Pancreas (tissue), 10 donors: ENCODE data around the gene NECAB3. TPM values are rescaled to one million over a fixed set of nuclear protein-coding genes. Genes with fewer than 3 reads are reported as not detected.

Experiments used
- ATAC-seq, 4 donors: fragments of 200-7000 bp; cut with Tn5 transposase; one replicate each; pipeline versions ENCODE4 v1.8.0 to v1.9.1; 2020; ENCODE audit warnings: mild to moderate bottlenecking in 4 of 4, moderate library complexity in 4 of 4
- DNase-seq, 6 donors: peaks; one replicate each; pipeline ENCODE4 v3.0.0-alpha.2; 2020
- FAIRE-seq: peaks from 2 replicates; lab custom pipeline; 2012; peaks lifted over from hg19 to GRCh38; lab: Jason Lieb, UNC
- H3K27ac ChIP-seq, 4 donors: fragments of 200-600 bp; sonication (generic); 1 replicate in 3 of 4; 2 replicates in 1 of 4; pipeline versions ENCODE4 v1.5.0 to v1.8.0; 2020
- H3K27me3 ChIP-seq, 4 donors: fragments of 200-600 bp; one replicate each; pipeline ENCODE4 v1.8.0; 2021
- H3K36me3 ChIP-seq, 3 donors: fragments of 200-600 bp; sonication (generic) in 1 of 3; one replicate each; pipeline versions ENCODE4 v1.5.0 to v1.8.0; 2020 to 2021
- H3K4me1 ChIP-seq, 3 donors: fragments of 200-600 bp; one replicate each; pipeline ENCODE4 v1.8.0; 2021
- H3K4me3 ChIP-seq, 4 donors: fragments of 200-600 bp; sonication (generic) in 2 of 4; one replicate each; pipeline versions ENCODE4 v1.5.0 to v1.8.0; 2020 to 2021
- H3K9me3 ChIP-seq, 4 donors: fragments of 200-600 bp; one replicate each; pipeline ENCODE4 v1.8.0; 2021
- WGBS, 2 donors: extraction: QIAGEN DNeasy Blood & Tissue Kit; methylation state at CpG; one replicate each; pipeline ENCODE4 v1.1.7; 2013; 5-methylcytosine and 5-hydroxymethylcytosine counted together
- intact Hi-C, 3 donors: fragments of 100-400 bp; cut with DNase I; formaldehyde crosslinking; loops; one replicate each; pipeline versions ENCODE4 v1.11.1 to v1.14.2; 2022
- polyA plus RNA-seq, 2 donors: library from polyadenylated mRNA; stranded (reverse); fragments of 200-250 nt; gene quantifications; one replicate each; pipeline ENCODE4 v1.2.3, GENCODE V29; 2013
- total RNA-seq, 6 donors: library from RNA; stranded (reverse); fragmentation: NEBNext Ultra II Directional in 4 of 6; extraction: Animal tissue kit (Norgen Biotek cat#: 25700) in 4 of 6; gene quantifications; one replicate each; pipeline versions ENCODE4 v1.2.1 to v1.2.4, GENCODE V29; 2021 to 2023
- TF ChIP-seq, protein P1 (sequence below), 4 donors: fragments of 200-600 bp; sonication (generic) in 3 of 4; IDR thresholded peaks; one replicate each; pipeline versions ENCODE4 v1.5.0 to v1.8.0; 2021; ENCODE audit warnings: antibody characterized with exemption in 4 of 4
- donor health status: healthy with polysubstance abuse.
- donor health status: DM: no; HTN: no; CAD: no; lungs with moderate emphysema.
- donor health status: DM: no; HTN: no; CAD: no.
- donor health status: control.
- donor health status: control.
- donor health status: Bipolar disorder and iron deficiency.
- donor health status: DM: yes; HTN: yes; CAD: no.
- donor health status: DM: no; HTN: no; CAD: no.
- donor health status: DM: no; HTN: no; CAD: no.
- donor health status: DM: yes; HTN: yes; CAD: no.

Gene NECAB3
- total and polyA plus RNA-seq, 8 donors = 15.8 to 40.0 (median 19.5) TPM

DNA sequence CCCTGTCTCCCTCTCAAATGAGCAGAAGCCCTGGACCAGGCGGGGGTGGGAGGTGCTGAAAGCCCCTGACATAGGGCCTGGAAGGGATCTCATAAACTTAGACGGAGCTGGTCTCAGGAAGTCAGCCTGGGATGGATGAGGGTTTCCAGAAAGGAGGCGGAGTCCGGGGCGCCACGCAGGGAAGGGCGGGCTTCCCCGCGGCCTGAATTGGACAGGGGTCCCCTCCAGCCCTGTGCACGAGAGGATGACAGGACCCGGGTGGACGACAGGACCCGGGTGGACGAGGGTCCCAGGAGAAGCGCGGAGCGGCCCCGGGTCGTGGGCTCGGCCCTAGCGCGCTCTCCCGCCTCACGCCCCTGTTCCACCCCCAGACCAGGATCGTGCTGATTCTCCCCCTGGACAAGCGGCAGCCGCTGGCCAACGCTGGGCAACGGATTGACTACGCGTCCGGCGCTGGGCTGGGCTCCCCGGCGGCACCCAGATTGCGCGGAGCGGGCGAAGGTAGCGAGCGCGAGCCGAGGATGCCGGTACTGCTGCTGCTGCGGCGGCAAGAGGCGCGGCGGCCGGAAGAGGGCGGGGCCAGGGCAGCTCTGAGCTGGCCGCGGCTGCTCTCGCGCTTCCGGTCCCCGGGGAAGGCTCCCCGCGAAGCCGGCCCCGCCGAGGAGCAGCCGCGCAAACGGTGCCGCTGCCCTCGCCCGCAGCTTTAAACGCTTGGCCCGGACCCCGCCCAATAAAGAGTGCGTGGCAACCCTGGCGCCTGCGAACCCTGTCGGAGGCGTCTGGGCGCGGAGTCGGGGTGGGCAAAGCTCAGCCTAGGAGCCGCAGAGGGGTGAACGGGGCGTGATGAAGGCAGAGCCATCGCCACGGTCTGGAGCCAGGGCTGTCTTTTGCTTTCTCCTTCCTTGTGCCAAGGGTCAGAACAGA, 10.8 kb downstream of the NECAB3 start:
- H3K27me3 ChIP-seq = no peaks in the 10 kb centered on the region
- H3K9me3 ChIP-seq = no peaks in the 10 kb centered on the region
- TF ChIP-seq, protein P1, sequence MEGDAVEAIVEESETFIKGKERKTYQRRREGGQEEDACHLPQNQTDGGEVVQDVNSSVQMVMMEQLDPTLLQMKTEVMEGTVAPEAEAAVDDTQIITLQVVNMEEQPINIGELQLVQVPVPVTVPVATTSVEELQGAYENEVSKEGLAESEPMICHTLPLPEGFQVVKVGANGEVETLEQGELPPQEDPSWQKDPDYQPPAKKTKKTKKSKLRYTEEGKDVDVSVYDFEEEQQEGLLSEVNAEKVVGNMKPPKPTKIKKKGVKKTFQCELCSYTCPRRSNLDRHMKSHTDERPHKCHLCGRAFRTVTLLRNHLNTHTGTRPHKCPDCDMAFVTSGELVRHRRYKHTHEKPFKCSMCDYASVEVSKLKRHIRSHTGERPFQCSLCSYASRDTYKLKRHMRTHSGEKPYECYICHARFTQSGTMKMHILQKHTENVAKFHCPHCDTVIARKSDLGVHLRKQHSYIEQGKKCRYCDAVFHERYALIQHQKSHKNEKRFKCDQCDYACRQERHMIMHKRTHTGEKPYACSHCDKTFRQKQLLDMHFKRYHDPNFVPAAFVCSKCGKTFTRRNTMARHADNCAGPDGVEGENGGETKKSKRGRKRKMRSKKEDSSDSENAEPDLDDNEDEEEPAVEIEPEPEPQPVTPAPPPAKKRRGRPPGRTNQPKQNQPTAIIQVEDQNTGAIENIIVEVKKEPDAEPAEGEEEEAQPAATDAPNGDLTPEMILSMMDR (IDR thresholded peaks at IDR 0.05) = no peak
- H3K36me3 ChIP-seq = no peaks in the 10 kb centered on the region
- no peak for FAIRE-seq
- H3K4me1 ChIP-seq = peaks cover 0 to 17% (median 7%) of the 10 kb centered on the region in 3 donors
- intact Hi-C loops = loop anchor here in 1 of 3 donors (5.0 kb wide), 1 partner anchor 201 kb away; no protein-coding TSS in a partner anchor
- peak overlapping the region; percentile 72 to 89 (median 75) for H3K4me3 ChIP-seq
- DNase-seq = peak; percentile 80 to 93 (median 86)
- WGBS, 2 donors = 1% methylated on average over 70 to 84 of the region's 84 CpGs
- peak; percentile 51 to 73 (median 64) for ATAC-seq
- H3K27ac ChIP-seq = peak overlapping the region; percentile 72 to 87 (median 84)

DNA sequence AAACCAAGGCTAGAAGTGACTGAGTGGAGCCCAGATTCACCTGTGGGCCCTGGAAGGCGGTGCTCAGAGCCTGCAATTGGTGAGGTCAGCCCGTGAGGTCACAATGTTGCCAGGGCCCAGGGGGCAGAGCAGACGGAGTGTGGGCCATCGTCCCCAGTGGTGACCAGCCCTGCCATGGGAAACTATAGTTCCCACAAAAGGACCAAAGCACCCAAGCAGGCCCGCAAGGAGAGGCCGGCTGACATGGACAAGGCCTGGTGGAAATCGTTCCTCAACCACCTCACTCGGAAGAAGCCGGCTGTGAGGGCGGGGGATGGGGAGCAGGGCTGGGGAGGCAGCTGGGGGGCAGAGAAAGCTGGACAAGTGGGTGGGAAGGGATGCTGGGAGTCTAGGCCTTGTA, 12.1 kb downstream of the NECAB3 start, which contains the start of gene C20orf144:
Gene C20orf144, plus strand, starts transcription at position 156 of the 400 bp plus-strand sequence. Its CDS starts 19 bp downstream, at position 175.
- Histone ChIP-seq H3K4me3 (peak within 1 kb of the TSS; percentile 72 to 89 (median 75)), H3K27me3 (no peaks in the 10 kb centered on the region), H3K4me1 (peaks cover 0 to 17% (median 7%) of the 10 kb centered on the region in 3 donors), H3K36me3 (peaks cover 0 to 6% (median 0%) of the 10 kb centered on the region in 3 donors), H3K9me3 (no peaks in the 10 kb centered on the region), H3K27ac (peak within 1 kb of the TSS in 3 of 4 donors; percentile 83 to 87 (median 85))
- intact Hi-C loops = loop anchor here in 1 of 3 donors (5.0 kb wide), 1 partner anchor 200 kb away; no protein-coding TSS in a partner anchor
- TF ChIP-seq, protein P1 (IDR thresholded peaks at IDR 0.05) = no peak
- ATAC-seq (no peak), DNase-seq (peak in 4 of 6 donors; percentile 9 to 69 (median 36)), FAIRE-seq (no peak)
- WGBS, 2 donors = 91 to 92% methylated on average over 10 of the region's 10 CpGs

DNA sequence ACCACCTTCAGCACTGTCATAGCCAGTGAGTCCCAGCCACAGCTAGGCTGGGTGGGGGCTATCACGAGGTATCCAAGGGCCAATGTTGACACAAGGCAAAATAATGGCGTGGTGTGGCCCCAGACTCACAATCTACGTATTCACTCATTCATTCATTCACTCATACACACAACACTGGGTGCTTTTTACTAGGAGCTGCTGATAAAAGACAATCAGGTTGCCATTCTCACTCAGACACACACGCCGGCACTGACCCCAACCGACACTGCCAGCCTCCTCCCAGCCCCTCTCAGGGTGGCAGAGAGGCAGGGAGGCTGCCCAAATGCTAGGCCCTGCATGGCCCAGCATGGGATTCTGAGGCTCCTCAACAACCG, 13.6 kb downstream of the NECAB3 start:
- no peak overlapping the region for H3K27ac ChIP-seq

DNA sequence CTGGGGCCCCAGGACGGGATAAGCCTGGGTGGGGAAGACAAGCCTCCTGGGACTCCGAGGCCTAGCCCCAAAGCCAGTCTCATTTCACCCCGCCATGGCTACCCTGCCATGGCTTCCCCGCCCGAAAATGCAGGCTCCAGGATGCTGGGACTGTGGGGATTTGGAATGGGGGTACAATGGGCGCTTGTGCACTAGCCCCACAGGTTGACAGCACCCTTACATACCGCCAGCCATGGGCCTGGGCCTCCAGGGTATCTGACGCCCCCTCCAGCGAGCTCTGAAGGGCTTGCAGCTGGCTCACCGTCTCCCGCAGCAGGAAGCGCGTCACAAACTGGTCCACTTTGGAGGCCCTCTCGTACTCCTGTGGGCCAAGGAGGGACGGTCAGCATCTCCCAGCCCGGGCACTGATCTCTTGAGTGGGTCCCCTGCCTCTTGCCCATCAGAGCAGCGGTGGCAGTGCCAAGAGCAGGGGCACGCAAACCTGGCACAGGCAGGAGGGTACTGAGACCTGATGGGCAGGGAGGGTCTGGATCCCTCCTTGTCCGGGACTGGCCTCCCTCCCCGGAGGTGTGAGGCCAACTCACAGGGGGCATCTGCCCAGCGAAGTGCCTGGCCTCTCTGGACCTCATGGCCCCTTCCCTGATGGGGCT, 14.1 kb downstream of the NECAB3 start:
- FAIRE-seq (no peak), ATAC-seq (no peak), DNase-seq (peak in 1 of 6 donors; percentile 70)
- TF ChIP-seq, protein P1 (IDR thresholded peaks at IDR 0.05) = no peak
- Histone ChIP-seq H3K4me3 (no peak overlapping the region), H3K27me3 (no peaks in the 10 kb centered on the region), H3K4me1 (peaks cover 2 to 10% (median 3%) of the 10 kb centered on the region in 3 donors), H3K9me3 (no peaks in the 10 kb centered on the region), H3K27ac (no peak overlapping the region), H3K36me3 (peaks cover 0 to 7% (median 0%) of the 10 kb centered on the region in 3 donors)
- intact Hi-C loops = loop anchor here in 1 of 3 donors (5.0 kb wide), 1 partner anchor 198 kb away; no protein-coding TSS in a partner anchor
- WGBS, 2 donors = 93 to 96% methylated on average over 21 of the region's 21 CpGs

More for the DNA sequence above, 13.6 kb downstream of the NECAB3 start:
- Histone ChIP-seq H3K4me3 (no peak overlapping the region), H3K36me3 (peaks cover 0 to 7% (median 0%) of the 10 kb centered on the region in 3 donors), H3K9me3 (no peaks in the 10 kb centered on the region), H3K4me1 (peaks cover 0 to 11% (median 0%) of the 10 kb centered on the region in 3 donors), H3K27me3 (no peaks in the 10 kb centered on the region)
- 88 to 91% methylated on average over 7 of the region's 7 CpGs for WGBS, 2 donors
- no peak for DNase-seq
- no peak for ATAC-seq
- TF ChIP-seq, protein P1 (IDR thresholded peaks at IDR 0.05) = no peak
- intact Hi-C loops = loop anchor here in 1 of 3 donors (5.0 kb wide), 1 partner anchor 198 kb away; no protein-coding TSS in a partner anchor
- no peak for FAIRE-seq
